ENCODE measurements around the gene RAB11FIP4.

RAB11FIP4 gene

DNA sequence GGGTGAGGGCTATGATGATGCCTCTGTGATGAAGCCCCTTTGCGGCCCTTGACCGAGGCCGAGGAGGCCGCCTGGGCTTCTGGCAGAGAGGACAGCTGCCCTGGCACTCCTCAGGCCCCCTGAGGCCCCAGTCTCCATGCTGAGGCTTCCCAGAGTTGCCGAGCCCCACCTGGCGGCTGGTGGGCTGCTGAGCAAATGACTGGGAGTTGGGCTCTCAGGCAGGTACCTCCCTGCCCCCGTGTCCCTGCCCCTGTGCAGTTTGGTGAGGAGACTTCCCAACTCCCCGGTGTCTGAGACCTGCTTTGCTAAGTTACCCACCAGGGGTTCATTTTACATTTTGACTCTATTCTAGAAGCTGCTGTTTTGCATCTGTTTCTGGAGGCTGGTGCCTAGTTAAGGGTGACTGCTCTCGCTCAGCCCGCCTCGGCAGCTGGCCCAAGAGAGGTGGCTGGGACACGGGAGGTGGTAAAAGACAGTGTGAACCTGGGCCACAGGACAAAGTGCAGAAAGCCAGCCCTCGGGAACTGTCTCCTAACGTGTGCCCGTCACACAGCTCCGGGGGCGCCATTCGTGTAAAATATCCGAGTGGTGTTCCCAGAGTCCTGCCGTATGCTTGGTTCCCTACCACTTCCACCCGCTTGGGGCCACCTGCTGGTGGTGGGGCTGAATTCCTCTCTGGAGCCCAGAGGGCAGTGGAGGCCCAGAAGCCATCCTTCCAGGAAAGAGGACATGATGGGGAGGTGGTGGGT, 134.5 kb downstream of the RAB11FIP4 start:
- no peak for TF ChIP-seq ZFX (IDR thresholded peaks at IDR 0.05; ENCODE audit: borderline replicate concordance)
- TF ChIP-seq CTCF (IDR thresholded peaks at IDR 0.05): no peak
- H3K27ac ChIP-seq: no peak overlapping the region

GRCh38 chr17:31527606-31528005, 136.1 kb downstream of the RAB11FIP4 start:
- TF ChIP-seq ZFX (IDR thresholded peaks at IDR 0.05; ENCODE audit: borderline replicate concordance) (no peak), CTCF (IDR thresholded peaks at IDR 0.05) (no peak)
- H3K27ac ChIP-seq: no peak overlapping the region

DNA sequence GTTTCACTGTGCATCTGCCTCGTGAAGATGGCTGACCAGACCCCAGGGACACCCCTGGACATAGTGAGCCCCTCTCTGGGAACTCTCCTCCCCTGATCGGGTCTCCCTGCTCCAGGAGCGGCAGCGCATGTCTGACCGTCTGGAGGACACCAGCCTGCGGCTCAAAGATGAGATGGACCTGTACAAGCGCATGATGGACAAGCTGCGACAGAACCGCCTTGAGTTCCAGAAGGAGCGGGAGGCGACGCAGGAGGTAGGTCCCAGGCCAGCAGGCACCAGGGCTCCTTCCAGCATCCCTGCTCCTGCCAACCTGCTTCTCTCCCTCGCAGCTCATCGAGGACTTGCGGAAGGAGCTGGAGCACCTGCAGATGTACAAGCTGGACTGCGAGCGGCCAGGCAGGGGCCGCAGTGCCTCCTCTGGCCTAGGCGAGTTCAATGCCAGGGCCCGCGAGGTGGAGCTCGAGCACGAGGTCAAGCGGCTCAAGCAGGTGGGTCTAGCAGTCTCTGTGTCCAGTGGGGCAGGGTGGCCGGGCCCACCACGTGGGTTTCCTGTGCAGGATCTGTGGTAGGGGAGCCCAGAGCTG, 136.9 kb downstream of the RAB11FIP4 start:
- no peak overlapping the region for H3K27ac ChIP-seq

GRCh38 chr17:31529841-31530251, 138.4 kb downstream of the RAB11FIP4 start:
- no peak for TF ChIP-seq CTCF (IDR thresholded peaks at IDR 0.05)
- TF ChIP-seq ZFX (IDR thresholded peaks at IDR 0.05; ENCODE audit: borderline replicate concordance): no peak
- H3K27ac ChIP-seq: no peak overlapping the region

More for the DNA sequence above, 136.9 kb downstream of the RAB11FIP4 start:
- TF ChIP-seq CTCF (IDR thresholded peaks at IDR 0.05) (no peak), ZFX (IDR thresholded peaks at IDR 0.05; ENCODE audit: borderline replicate concordance) (no peak)

DNA sequence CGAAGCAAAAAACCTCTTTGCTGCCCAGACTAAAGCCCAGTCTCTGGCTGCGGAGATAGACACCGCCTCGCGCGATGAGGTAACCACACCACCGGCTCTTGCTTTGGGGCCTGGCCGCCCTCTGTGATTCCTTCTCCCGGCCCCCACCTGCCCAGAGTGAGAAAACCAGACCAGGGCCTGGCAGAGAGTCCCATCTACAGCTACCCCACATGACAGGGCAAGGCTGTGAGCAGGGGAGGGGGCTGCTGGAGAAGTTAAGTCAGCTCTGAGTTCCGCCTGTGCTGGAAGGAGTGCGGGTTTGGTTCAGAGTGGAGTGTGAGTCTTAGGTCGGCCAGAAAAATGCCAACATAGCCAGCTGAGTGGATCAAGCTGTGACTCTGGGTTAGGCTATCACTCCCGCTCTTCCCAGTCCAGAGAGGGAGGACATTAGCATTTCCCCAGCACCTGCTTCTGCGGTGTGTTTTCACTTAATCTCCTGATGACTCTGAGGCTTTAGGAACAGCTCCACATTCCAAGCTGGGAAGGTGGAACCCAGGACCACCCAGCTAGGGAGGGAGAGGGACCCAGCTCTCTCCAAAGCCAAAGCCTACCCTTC, 139.0 kb downstream of the RAB11FIP4 start:
- TF ChIP-seq ZFX (IDR thresholded peaks at IDR 0.05; ENCODE audit: borderline replicate concordance): no peak
- no peak for TF ChIP-seq CTCF (IDR thresholded peaks at IDR 0.05)

GRCh38 chr17:31531336-31531980, 140.0 kb downstream of the RAB11FIP4 start:
- TF ChIP-seq ZFX (IDR thresholded peaks at IDR 0.05; ENCODE audit: borderline replicate concordance): no peak

More for the DNA sequence above, 139.0 kb downstream of the RAB11FIP4 start:
- H3K27ac ChIP-seq: no peak overlapping the region

GRCh38 chr17:31532081-31532480, 140.6 kb downstream of the RAB11FIP4 start:
- H3K27ac ChIP-seq: no peak overlapping the region
- TF ChIP-seq CTCF (IDR thresholded peaks at IDR 0.05) (no peak), ZFX (IDR thresholded peaks at IDR 0.05; ENCODE audit: borderline replicate concordance) (no peak)

More at GRCh38 chr17:31531336-31531980, 140.0 kb downstream of the RAB11FIP4 start:
- H3K27ac ChIP-seq: no peak overlapping the region

All from 22Rv1 (cell line).